HUES6 (cell line): ENCODE data around the gene SGK1.

ENCODE experiments used
- H3K27ac ChIP-seq: 2 replicates; pipeline ENCODE4 v1.7.0; 2013; ENCODE audit warnings: low read depth, mild to moderate bottlenecking, low read length, inconsistent platforms
- H3K27me3 ChIP-seq: 2 replicates; pipeline ENCODE4 v1.6.1; 2013; ENCODE audit warnings: low read length; ENCODE audit not compliant: control insufficient read depth, insufficient read depth
- H3K36me3 ChIP-seq: 2 replicates; pipeline ENCODE4 v1.6.1; 2013; ENCODE audit warnings: low read length; ENCODE audit not compliant: control insufficient read depth, insufficient read depth
- H3K4me1 ChIP-seq: 2 replicates; pipeline ENCODE4 v1.6.1; 2013; ENCODE audit warnings: low read length; ENCODE audit not compliant: control insufficient read depth, insufficient read depth
- H3K4me3 ChIP-seq: 2 replicates; pipeline ENCODE4 v1.5.1; 2013; ENCODE audit warnings: low read depth, low read length
- H3K9ac ChIP-seq: one replicate; pipeline ENCODE4 v1.6.1; 2013; ENCODE audit warnings: mild to moderate bottlenecking, low read length
- H3K9me3 ChIP-seq: 2 replicates; pipeline ENCODE4 v1.6.1; 2013; ENCODE audit warnings: low read depth, low read length; ENCODE audit not compliant: control insufficient read depth, insufficient read depth

The SGK1 gene

GRCh38 chr6:134347885-134348805, 30.2 kb upstream of the SGK1 start:
- Histone ChIP-seq H3K9me3 (no peaks in the 10 kb centered on the region), H3K36me3 (no peaks in the 10 kb centered on the region), H3K4me1 (peaks cover 15% of the 10 kb centered on the region), H3K9ac (no peak overlapping the region), H3K4me3 (no peak overlapping the region), H3K27me3 (no peaks in the 10 kb centered on the region), H3K27ac (no peak overlapping the region)

GRCh38 chr6:134346932-134347545, 29.1 kb upstream of the SGK1 start:
- H3K4me1 ChIP-seq = peaks cover 4% of the 10 kb centered on the region
- no peak overlapping the region for H3K4me3 ChIP-seq
- no peak overlapping the region for H3K27ac ChIP-seq
- no peaks in the 10 kb centered on the region for H3K36me3 ChIP-seq
- no peaks in the 10 kb centered on the region for H3K27me3 ChIP-seq
- no peak overlapping the region for H3K9ac ChIP-seq
- H3K9me3 ChIP-seq = no peaks in the 10 kb centered on the region

- no peak overlapping the region for H3K27ac ChIP-seq
- no peaks in the 10 kb centered on the region for H3K27me3 ChIP-seq
- no peaks in the 10 kb centered on the region for H3K36me3 ChIP-seq
- no peak overlapping the region for H3K4me3 ChIP-seq
- no peak overlapping the region for H3K9ac ChIP-seq
- H3K4me1 ChIP-seq = no peaks in the 10 kb centered on the region
- H3K9me3 ChIP-seq = no peaks in the 10 kb centered on the region
Observed at GRCh38 chr6:134345789-134346188, 27.9 kb upstream of the SGK1 start.

GRCh38 chr6:134343066-134343465, 25.2 kb upstream of the SGK1 start:
- H3K9ac ChIP-seq = no peak overlapping the region
- no peak overlapping the region for H3K4me3 ChIP-seq
- no peak overlapping the region for H3K27ac ChIP-seq
- no peaks in the 10 kb centered on the region for H3K9me3 ChIP-seq
- H3K36me3 ChIP-seq = no peaks in the 10 kb centered on the region
- no peaks in the 10 kb centered on the region for H3K4me1 ChIP-seq
- H3K27me3 ChIP-seq = no peaks in the 10 kb centered on the region

DNA sequence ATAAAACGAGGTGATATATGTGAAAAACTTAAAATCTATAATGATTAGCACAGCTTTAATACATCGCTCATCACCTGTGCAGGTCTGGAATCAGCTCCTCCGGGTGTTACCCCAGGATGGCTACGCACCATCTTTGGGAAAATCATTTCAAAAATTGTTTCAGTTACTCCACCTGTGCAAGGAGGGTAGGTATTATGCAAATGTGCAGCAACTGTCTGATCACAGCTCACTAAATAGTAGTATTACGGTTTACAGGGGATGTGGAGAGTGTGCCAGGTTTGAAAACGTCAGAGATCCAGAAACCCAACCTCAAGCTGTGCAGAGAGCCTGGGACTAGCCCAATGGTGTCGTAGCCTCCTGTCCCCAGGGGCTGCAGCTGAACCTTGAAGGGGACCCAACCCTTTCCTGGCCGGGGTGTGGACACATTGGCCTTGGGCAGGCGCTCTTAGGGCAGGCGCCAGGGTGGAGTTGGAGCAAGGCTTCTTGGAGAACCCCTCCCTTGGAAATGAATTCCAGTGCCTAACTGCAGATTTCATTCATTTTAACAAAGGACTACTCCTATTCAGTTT, 24.2 kb upstream of the SGK1 start:
- no peaks in the 10 kb centered on the region for H3K36me3 ChIP-seq
- no peaks in the 10 kb centered on the region for H3K4me1 ChIP-seq
- H3K9ac ChIP-seq = no peak overlapping the region
- H3K27ac ChIP-seq = no peak overlapping the region
- H3K4me3 ChIP-seq = no peak overlapping the region
- no peaks in the 10 kb centered on the region for H3K27me3 ChIP-seq
- no peaks in the 10 kb centered on the region for H3K9me3 ChIP-seq

DNA sequence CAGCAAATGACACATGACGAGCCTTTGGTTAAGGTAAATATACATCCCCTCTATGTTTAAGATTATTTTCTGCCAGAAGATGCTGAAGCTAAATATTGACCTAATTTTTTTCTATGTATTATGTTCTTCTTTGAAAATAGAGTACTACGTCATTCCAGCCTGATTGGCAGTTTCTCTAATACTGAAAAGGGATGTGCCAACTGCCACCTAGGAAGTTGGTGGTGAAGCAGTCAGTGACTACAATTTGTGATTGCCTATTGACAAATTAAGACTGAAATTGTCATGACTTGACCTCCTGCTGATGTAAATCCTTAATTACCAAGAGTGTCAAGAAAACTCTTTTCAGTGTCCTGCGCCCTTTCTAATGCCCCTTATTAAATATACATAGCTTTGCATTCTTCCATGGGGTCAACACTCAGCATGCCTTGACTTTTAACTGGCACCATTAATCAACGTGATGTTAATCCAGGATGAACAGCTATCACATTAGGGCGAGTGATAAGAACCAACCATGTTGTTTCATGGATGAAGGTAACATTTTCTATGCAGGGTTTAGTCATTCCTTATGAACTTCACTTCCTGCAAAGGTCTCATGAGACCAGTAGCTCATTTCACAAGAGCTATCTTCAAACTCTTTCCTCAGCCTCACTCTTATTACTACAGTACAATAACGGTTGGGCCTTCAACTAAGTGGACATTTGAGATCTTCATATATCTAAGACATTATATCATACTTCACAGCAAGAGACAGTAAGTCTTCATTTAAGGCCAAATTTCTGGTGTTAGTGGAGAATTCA, 22.5 kb upstream of the SGK1 start:
- Histone ChIP-seq H3K36me3 (no peaks in the 10 kb centered on the region), H3K4me1 (no peaks in the 10 kb centered on the region), H3K4me3 (no peak overlapping the region), H3K27me3 (no peaks in the 10 kb centered on the region), H3K9ac (no peak overlapping the region), H3K9me3 (no peaks in the 10 kb centered on the region), H3K27ac (no peak overlapping the region)

- no peaks in the 10 kb centered on the region for H3K36me3 ChIP-seq
- H3K4me1 ChIP-seq = no peaks in the 10 kb centered on the region
- H3K27ac ChIP-seq = no peak overlapping the region
- no peak overlapping the region for H3K4me3 ChIP-seq
- no peaks in the 10 kb centered on the region for H3K9me3 ChIP-seq
- no peak overlapping the region for H3K9ac ChIP-seq
- no peaks in the 10 kb centered on the region for H3K27me3 ChIP-seq
Observed at GRCh38 chr6:134339216-134339615, 21.3 kb upstream of the SGK1 start.

DNA sequence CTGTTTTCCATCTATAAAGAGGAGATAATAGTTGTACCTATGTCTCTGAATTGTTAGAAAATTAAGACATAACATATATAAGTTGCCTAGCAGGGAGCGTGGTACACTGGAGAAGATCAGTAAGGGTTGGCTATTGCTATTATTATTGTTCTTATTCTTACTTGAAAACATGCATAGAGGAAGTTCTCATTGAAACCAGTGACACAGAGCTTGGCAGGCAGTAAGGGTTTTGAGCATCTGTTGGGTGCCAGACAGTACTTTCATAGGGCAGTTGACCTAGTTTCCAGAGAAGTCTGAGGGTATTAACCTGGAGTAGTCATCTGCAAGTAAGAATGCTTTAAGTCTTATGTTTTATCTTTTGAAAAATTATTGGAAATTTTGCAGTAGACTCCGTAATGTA, 13.3 kb upstream of the SGK1 start:
- H3K4me3 ChIP-seq = no peak overlapping the region
- H3K36me3 ChIP-seq = no peaks in the 10 kb centered on the region
- no peak overlapping the region for H3K9ac ChIP-seq
- no peaks in the 10 kb centered on the region for H3K9me3 ChIP-seq
- no peaks in the 10 kb centered on the region for H3K4me1 ChIP-seq
- no peak overlapping the region for H3K27ac ChIP-seq
- no peaks in the 10 kb centered on the region for H3K27me3 ChIP-seq

DNA sequence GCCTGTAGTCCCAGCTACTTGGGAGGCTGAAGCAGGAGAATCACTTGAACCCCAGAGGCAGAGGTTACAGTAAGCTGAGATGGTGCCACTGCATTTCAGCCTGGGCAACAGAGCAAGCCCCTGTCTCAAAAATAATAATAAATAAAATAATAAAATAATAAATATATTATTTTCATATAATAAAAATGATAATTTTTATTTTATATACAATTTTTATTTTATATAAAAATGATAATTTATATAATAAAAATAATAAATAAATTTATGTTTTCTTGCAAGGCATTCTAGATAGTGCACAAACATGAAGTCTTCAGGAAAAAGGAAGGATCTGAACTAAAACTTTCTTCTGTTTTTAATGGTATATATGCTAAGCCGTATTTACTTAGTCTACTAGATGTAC, 12.6 kb upstream of the SGK1 start:
- no peaks in the 10 kb centered on the region for H3K4me1 ChIP-seq
- H3K4me3 ChIP-seq = no peak overlapping the region
- H3K36me3 ChIP-seq = no peaks in the 10 kb centered on the region
- no peak overlapping the region for H3K9ac ChIP-seq
- H3K27ac ChIP-seq = no peak overlapping the region
- no peaks in the 10 kb centered on the region for H3K27me3 ChIP-seq
- H3K9me3 ChIP-seq = no peaks in the 10 kb centered on the region

DNA sequence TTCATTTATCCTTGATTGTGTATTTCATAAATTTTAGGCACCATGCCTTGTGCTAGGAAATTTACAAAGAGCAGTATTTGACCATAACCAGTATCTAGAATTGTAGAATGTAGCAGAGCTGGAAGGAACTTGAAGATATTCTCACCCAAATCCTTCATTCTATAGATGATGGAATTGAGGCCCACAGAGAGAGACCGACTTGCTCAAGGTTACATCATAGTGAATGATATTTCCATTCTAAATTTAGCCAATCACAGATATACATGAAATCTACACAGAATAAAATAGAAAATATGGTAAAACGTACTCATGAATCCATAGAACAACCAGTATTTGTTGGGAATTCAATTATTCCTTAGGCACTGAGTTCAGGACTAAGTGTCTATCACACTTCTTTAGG, 10.9 kb upstream of the SGK1 start:
- Histone ChIP-seq H3K27me3 (no peaks in the 10 kb centered on the region), H3K4me3 (no peak overlapping the region), H3K9me3 (no peaks in the 10 kb centered on the region), H3K9ac (no peak overlapping the region), H3K36me3 (no peaks in the 10 kb centered on the region), H3K27ac (no peak overlapping the region), H3K4me1 (no peaks in the 10 kb centered on the region)
